DND-41 (cell line): Measurements from ENCODE around the gene PLA1A.

ENCODE experiments used
- EZH2 ChIP-seq: IDR thresholded peaks from 3 replicates; pipeline ENCODE4 v1.6.1; 2012; ENCODE audit warnings: borderline replicate concordance, low read depth, mild to moderate bottlenecking, moderate library complexity, low read length, inconsistent platforms; ENCODE audit not compliant: severe bottlenecking
- TF ChIP-seq, protein P1 (sequence below): IDR thresholded peaks from 2 replicates; pipeline ENCODE4 v1.5.1; 2012; ENCODE audit warnings: borderline replicate concordance, low read length, moderate library complexity, mild to moderate bottlenecking; ENCODE audit not compliant: poor library complexity, severe bottlenecking; ENCODE audit errors: extremely low read depth

DNA sequence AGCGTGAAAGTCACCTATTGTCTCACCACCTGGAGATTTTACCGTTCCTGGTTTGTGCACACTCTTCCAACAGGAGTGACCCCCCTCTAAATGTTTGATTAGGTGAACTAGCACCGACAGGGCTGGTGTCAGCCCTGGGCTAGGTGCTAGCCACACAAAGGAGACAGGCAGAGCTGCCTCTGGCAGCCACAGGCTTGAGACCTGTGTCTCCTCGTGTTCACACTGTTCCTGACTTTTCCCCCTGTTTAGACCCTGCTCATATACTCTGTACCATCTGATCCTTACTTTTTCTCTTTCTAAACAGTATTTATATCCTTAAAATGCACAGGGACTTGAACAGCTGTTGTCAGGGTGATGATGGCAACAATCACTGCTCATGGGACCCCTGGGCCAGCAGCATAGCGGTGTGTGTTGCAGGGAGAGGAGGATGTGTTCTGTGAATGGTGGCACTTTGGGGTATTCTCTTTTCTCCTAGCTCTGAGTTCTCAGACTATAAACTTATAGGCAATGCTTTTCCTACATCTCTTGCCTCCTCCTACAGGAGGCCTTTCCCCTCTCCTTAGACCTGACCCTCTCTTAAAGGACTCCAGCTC lies 43.8 kb upstream of the PLA1A start:
- TF ChIP-seq, protein P1, sequence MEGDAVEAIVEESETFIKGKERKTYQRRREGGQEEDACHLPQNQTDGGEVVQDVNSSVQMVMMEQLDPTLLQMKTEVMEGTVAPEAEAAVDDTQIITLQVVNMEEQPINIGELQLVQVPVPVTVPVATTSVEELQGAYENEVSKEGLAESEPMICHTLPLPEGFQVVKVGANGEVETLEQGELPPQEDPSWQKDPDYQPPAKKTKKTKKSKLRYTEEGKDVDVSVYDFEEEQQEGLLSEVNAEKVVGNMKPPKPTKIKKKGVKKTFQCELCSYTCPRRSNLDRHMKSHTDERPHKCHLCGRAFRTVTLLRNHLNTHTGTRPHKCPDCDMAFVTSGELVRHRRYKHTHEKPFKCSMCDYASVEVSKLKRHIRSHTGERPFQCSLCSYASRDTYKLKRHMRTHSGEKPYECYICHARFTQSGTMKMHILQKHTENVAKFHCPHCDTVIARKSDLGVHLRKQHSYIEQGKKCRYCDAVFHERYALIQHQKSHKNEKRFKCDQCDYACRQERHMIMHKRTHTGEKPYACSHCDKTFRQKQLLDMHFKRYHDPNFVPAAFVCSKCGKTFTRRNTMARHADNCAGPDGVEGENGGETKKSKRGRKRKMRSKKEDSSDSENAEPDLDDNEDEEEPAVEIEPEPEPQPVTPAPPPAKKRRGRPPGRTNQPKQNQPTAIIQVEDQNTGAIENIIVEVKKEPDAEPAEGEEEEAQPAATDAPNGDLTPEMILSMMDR: no peak
- TF ChIP-seq EZH2: no peak
